Parathyroid adenoma (tissue), 2 donors: ENCODE measurements around the gene HBP1.
"Not testable (repeated sequence)": the region's sequence is repeated elsewhere in the genome, so short reads cannot be mapped to it uniquely, and the experiment has no call there.

Source experiments
- H2AFZ ChIP-seq: fragments of 300-600 bp; sonication (generic); one replicate; pipeline ENCODE4 v1.7.0; 2017; ENCODE audit warnings: antibody characterized with exemption, mild to moderate bottlenecking
- H3K27ac ChIP-seq: fragments of 300-600 bp; sonication (generic); one replicate; pipeline ENCODE4 v1.7.0; 2017
- H3K27me3 ChIP-seq: fragments of 300-600 bp; sonication (generic); one replicate; pipeline ENCODE4 v1.7.0; 2017; ENCODE audit warnings: low read length; ENCODE audit not compliant: control insufficient read depth, insufficient read depth
- H3K36me3 ChIP-seq: fragments of 300-600 bp; sonication (generic); one replicate; pipeline ENCODE4 v1.7.0; 2017; ENCODE audit warnings: low read length; ENCODE audit not compliant: control insufficient read depth, insufficient read depth
- H3K4me1 ChIP-seq: fragments of 300-600 bp; sonication (generic); one replicate; pipeline ENCODE4 v1.7.0; 2017; ENCODE audit warnings: control low read depth
- H3K4me2 ChIP-seq: fragments of 300-600 bp; sonication (generic); one replicate; pipeline ENCODE4 v1.7.0; 2017; ENCODE audit warnings: low read length
- H3K4me3 ChIP-seq: fragments of 300-600 bp; sonication (generic); one replicate; pipeline ENCODE4 v1.7.0; 2017; ENCODE audit warnings: low read depth, low read length
- H3K79me2 ChIP-seq: fragments of 300-600 bp; sonication (generic); one replicate; pipeline ENCODE4 v1.7.0; 2017; ENCODE audit warnings: control low read depth
- H3K9ac ChIP-seq: fragments of 300-600 bp; sonication (generic); one replicate; pipeline ENCODE4 v1.7.0; 2017; ENCODE audit warnings: mild to moderate bottlenecking
- H3K9me3 ChIP-seq: fragments of 300-600 bp; sonication (generic); one replicate; pipeline ENCODE4 v1.7.0; 2017; ENCODE audit warnings: low read length; ENCODE audit not compliant: control insufficient read depth
- TF ChIP-seq, protein P1 (sequence below): fragments of 300-600 bp; sonication (generic); IDR thresholded peaks from one replicate; pipeline ENCODE4 v1.7.0; 2017; ENCODE audit warnings: antibody characterized with exemption, mild to moderate bottlenecking
- donor health status: primary hyperparathyroidism.

Gene HBP1

DNA sequence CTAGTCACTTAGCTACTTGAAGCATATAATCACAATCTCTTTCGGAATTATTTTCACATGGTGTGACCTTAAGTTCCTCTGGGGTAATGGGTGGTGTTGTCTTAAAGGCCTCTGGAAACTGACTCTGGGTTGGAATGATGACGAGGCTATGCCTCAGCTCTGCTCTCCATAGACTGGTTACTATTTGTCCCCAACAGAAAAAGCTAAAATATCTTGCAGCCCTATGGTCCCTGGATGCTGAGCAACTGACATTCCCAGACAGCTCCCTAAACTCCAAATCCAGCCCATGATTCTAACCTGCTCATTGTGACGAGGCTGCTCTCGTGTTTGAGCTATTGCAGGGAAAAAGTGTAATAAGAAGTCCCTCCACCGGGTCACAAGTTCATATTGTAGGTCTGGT, 51.6 kb downstream of the HBP1 start:
- Histone ChIP-seq H2AFZ (no peak overlapping the region), H3K4me2 (no peak overlapping the region), H3K79me2 (no peaks in the 10 kb centered on the region), H3K27me3 (no peaks in the 10 kb centered on the region), H3K9me3 (no peaks in the 10 kb centered on the region), H3K27ac (no peak overlapping the region), H3K4me1 (no peaks in the 10 kb centered on the region), H3K4me3 (no peak overlapping the region), H3K36me3 (no peaks in the 10 kb centered on the region), H3K9ac (no peak overlapping the region)
- TF ChIP-seq, protein P1, sequence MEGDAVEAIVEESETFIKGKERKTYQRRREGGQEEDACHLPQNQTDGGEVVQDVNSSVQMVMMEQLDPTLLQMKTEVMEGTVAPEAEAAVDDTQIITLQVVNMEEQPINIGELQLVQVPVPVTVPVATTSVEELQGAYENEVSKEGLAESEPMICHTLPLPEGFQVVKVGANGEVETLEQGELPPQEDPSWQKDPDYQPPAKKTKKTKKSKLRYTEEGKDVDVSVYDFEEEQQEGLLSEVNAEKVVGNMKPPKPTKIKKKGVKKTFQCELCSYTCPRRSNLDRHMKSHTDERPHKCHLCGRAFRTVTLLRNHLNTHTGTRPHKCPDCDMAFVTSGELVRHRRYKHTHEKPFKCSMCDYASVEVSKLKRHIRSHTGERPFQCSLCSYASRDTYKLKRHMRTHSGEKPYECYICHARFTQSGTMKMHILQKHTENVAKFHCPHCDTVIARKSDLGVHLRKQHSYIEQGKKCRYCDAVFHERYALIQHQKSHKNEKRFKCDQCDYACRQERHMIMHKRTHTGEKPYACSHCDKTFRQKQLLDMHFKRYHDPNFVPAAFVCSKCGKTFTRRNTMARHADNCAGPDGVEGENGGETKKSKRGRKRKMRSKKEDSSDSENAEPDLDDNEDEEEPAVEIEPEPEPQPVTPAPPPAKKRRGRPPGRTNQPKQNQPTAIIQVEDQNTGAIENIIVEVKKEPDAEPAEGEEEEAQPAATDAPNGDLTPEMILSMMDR = no peak

DNA sequence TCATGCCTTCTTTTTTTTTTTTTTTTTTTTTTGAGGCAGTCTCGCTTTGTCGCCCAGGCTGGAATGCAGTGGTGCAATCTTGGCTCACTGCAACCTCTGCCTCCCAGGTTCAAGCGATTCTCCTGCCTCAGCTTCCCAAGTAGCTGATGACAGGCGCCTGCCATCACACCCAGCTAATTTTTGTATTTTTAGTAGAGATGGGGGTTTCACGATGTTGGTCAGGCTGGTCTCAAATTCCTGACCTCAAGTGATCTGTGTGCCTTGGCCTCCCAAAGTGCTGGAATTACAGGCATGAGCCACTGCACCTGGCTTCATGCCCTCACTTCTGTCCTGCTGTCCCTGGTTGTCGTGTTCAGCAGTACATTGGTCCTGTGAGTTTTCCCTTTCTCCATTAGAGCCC, 52.0 kb downstream of the HBP1 start:
- H3K4me3 ChIP-seq, H3K9me3 ChIP-seq, H3K4me2 ChIP-seq, H2AFZ ChIP-seq, H3K27me3 ChIP-seq, H3K27ac ChIP-seq, H3K79me2 ChIP-seq, H3K4me1 ChIP-seq, H3K9ac ChIP-seq, H3K36me3 ChIP-seq: not testable (repeated sequence)

DNA sequence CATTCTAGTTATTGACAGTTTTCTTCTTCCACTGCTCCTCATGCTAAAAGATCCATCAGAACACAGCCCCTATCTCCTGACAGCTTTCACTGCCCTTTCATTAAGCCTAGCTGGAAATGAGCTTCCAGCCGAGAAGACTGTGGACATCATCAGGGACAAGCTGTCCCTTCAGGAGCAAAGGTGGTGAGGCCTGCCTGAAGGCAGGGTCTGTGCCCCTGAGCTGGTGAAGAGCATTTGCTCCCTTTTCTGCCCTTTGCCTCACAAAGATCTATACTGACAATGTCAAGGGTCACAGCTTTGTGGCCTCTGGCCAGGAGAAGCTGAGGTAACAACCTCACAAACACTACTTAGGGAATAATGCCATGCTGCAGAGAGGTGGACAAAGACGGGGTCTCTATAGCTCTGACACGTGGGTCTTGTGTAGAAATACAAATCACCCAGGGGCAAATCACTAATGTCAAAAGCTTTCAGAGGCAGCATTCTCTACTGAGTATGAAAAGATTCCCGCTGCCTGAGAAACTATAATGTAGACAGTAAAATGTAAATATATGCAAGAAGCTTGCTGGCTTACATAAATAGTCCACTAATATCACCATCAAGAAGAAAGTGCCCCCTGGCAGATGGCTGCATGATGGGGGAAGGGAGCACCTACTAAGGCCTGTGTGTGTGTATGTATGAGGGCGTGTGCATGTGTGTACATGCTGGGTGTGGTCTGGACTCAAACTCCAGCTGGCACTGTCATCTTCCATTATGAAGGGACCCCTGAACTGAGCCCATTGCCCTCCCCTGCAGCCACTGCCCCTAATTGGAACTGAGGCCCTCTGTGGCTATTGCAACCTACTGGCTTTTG, 55.8 kb downstream of the HBP1 start:
- H3K4me3 ChIP-seq = no peak overlapping the region
- no peaks in the 10 kb centered on the region for H3K79me2 ChIP-seq
- H3K4me1 ChIP-seq = no peaks in the 10 kb centered on the region
- H3K36me3 ChIP-seq = no peaks in the 10 kb centered on the region
- no peaks in the 10 kb centered on the region for H3K9me3 ChIP-seq
- no peak overlapping the region for H2AFZ ChIP-seq
- H3K27me3 ChIP-seq = no peaks in the 10 kb centered on the region
- no peak overlapping the region for H3K9ac ChIP-seq
- TF ChIP-seq, protein P1 = no peak
- H3K27ac ChIP-seq = no peak overlapping the region
- no peak overlapping the region for H3K4me2 ChIP-seq

DNA sequence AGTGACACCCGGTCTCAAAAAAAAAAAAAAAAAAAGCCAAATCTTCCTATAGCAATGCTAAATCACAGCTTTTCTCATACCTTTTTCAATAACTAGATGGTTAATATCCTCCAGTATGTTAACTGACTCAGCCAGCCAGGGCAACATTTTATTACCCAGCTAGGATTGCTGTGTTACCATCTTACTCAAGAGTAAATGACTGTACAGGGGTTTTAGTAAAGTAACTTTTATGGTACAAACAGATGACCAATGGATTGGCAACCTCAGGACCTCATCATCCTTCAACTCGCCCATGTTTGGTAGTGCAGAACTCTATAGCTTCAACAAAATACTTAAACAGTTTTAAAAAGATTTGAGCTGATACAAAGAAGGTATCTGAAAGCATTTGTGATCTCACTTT, 59.5 kb downstream of the HBP1 start:
- Histone ChIP-seq H3K4me2 (no peak overlapping the region), H3K27ac (no peak overlapping the region), H3K9ac (no peak overlapping the region), H3K79me2 (no peaks in the 10 kb centered on the region), H3K4me1 (no peaks in the 10 kb centered on the region), H3K36me3 (no peaks in the 10 kb centered on the region), H3K27me3 (no peaks in the 10 kb centered on the region), H3K4me3 (no peak overlapping the region), H2AFZ (no peak overlapping the region), H3K9me3 (no peaks in the 10 kb centered on the region)
- TF ChIP-seq, protein P1 = no peak

DNA sequence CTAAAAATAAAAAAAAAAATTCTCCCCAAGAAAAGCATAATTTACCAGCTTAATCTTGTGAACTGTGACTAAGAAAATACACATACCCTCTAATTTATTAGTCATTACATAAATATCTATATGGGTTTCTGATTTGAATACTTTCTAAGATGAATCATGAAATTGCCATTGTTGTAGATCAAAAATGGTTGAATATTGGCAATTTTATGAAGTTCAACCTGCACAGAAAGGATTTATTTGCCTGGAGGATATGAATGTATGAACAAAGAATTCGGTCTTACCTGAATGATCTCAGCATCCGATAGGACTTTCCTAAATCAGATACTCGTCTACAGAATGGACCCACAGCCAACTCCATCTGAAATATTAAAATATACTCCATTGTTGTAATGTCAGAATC, 61.5 kb downstream of the HBP1 start:
- Histone ChIP-seq H2AFZ (no peak overlapping the region), H3K36me3 (no peaks in the 10 kb centered on the region)
- TF ChIP-seq, protein P1 = no peak

More for the DNA sequence above, 61.5 kb downstream of the HBP1 start:
- Histone ChIP-seq H3K4me1 (no peaks in the 10 kb centered on the region), H3K9me3 (no peaks in the 10 kb centered on the region), H3K4me3 (no peak overlapping the region), H3K79me2 (no peaks in the 10 kb centered on the region), H3K27ac (no peak overlapping the region), H3K4me2 (no peak overlapping the region), H3K27me3 (no peaks in the 10 kb centered on the region), H3K9ac (no peak overlapping the region)
